Measurements from ENCODE around the gene NECAB3. TPM values are rescaled to one million over a fixed set of nuclear protein-coding genes. Genes with fewer than 3 reads are reported as not detected.

The NECAB3 gene
- total and polyA plus RNA-seq, 2 donors (not counting 1 experiment from before 2014, with no cell fraction given): 8.5 to 11.8 TPM

DNA sequence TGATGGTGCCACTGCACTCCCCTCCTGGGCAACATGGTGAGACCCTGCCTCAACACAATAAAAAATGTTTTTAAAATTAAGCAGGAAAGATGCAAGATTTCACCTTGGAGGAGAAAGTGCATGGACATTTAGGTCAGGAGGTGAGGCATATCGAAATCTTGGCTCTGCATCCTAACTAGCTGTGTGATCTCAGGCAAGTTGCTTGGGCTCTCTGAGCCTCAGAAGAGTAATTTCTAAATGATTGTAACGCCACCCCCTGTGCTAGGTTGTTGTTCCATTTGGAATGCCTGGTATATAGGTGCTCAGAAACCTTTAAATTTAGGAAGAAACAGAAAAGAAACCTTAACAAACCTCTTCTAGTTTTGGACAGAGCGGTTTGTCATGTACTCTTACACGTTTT lies 48.0 kb downstream of the NECAB3 start:
- Histone ChIP-seq H3K27ac (ENCODE audit: low read length in 2 of 2) (no peak overlapping the region), H3K9ac (ENCODE audit: low read length) (no peak overlapping the region), H3K9me3 (ENCODE audit: control extremely low read depth in 1 of 3, control insufficient read depth in 2 of 3, insufficient read depth in 1 of 3, low read length in 2 of 3) (peaks cover 0 to 4% (median 0%) of the 10 kb centered on the region in 3 donors), H3K36me3 (replicated peaks in 1 of 2; ENCODE audit: control extremely low read depth in 1 of 2, control insufficient read depth in 1 of 2, extremely low read depth in 1 of 2, insufficient read depth in 2 of 2, low read length in 1 of 2) (peaks cover 1 to 43% of the 10 kb centered on the region in 2 experiments), H3K4me3 (ENCODE audit: control extremely low read depth in 1 of 5, extremely low read depth in 1 of 5, insufficient read depth in 1 of 5, low read depth in 2 of 5, low read length in 4 of 5) (no peak overlapping the region), H2AFZ (ENCODE audit: insufficient read depth, low read depth, low read length, poor library complexity, severe bottlenecking) (no peak overlapping the region), H3K79me2 (ENCODE audit: control insufficient read depth, insufficient read depth, low read length) (peaks cover 3% of the 10 kb centered on the region), H3K4me2 (replicated peaks; ENCODE audit: low read depth, low read length, poor library complexity, severe bottlenecking) (no peak overlapping the region), H4K20me1 (ENCODE audit: control insufficient read depth, insufficient read depth, low read length, poor library complexity, severe bottlenecking) (no peaks in the 10 kb centered on the region), H3K4me1 (ENCODE audit: control insufficient read depth in 2 of 2, insufficient read depth in 2 of 2, low read length in 2 of 2) (peaks cover 7 to 8% of the 10 kb centered on the region in 2 donors), H3K27me3 (replicated peaks in 1 of 4; ENCODE audit: control extremely low read depth in 1 of 4, control insufficient read depth in 3 of 4, insufficient read depth in 4 of 4, low read length in 3 of 4) (no peaks in the 10 kb centered on the region)
- intact Hi-C loops (cut with micrococcal nuclease): no loop called here
- no peak for DNase-seq
- H3K27ac Mint-ChIP-seq: no peak overlapping the region
- no peak for TF ChIP-seq EZH2 (IDR thresholded peaks at IDR 0.05; ENCODE audit: borderline replicate concordance, insufficient read depth, low read depth, low read length, poor library complexity, severe bottlenecking)
- TF ChIP-seq, protein P1, sequence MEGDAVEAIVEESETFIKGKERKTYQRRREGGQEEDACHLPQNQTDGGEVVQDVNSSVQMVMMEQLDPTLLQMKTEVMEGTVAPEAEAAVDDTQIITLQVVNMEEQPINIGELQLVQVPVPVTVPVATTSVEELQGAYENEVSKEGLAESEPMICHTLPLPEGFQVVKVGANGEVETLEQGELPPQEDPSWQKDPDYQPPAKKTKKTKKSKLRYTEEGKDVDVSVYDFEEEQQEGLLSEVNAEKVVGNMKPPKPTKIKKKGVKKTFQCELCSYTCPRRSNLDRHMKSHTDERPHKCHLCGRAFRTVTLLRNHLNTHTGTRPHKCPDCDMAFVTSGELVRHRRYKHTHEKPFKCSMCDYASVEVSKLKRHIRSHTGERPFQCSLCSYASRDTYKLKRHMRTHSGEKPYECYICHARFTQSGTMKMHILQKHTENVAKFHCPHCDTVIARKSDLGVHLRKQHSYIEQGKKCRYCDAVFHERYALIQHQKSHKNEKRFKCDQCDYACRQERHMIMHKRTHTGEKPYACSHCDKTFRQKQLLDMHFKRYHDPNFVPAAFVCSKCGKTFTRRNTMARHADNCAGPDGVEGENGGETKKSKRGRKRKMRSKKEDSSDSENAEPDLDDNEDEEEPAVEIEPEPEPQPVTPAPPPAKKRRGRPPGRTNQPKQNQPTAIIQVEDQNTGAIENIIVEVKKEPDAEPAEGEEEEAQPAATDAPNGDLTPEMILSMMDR (IDR thresholded peaks at IDR 0.05): no peak
- no peaks in the 10 kb centered on the region for H3K27me3 Mint-ChIP-seq
- no peaks in the 10 kb centered on the region for H3K9me3 Mint-ChIP-seq (ENCODE audit: insufficient read depth)
- H3K4me3 Mint-ChIP-seq: no peak overlapping the region
- POLR2A ChIA-PET: no interaction called here
- CTCF ChIA-PET: interaction anchor here (1.2 kb wide), 1 partner anchor 42 kb away, joined by 4 read pairs; no protein-coding TSS in a partner anchor
- ATAC-seq (ENCODE audit: low read depth): no peak
- 97% methylated on average over 2 of the region's 4 CpGs for WGBS (ENCODE audit: insufficient coverage)
- H3K4me1 Mint-ChIP-seq: peaks cover 18% of the 10 kb centered on the region

- 50% methylated on average over 1 of the region's 3 CpGs for WGBS (ENCODE audit: insufficient coverage)
- no peak for DNase-seq
- Mint-ChIP-seq H3K4me3 (peak overlapping the region; percentile 3), H3K9me3 (ENCODE audit: insufficient read depth) (no peaks in the 10 kb centered on the region), H3K27me3 (no peaks in the 10 kb centered on the region), H3K27ac (peak overlapping the region; percentile 3), H3K4me1 (peaks cover 18% of the 10 kb centered on the region)
- ChIA-PET CTCF (interaction anchor here (0.7 kb wide), 1 partner anchor 167 kb away, joined by 4 read pairs; no protein-coding TSS in a partner anchor), POLR2A (interaction anchor here (0.7 kb wide), 1 partner anchor 1087 kb away, joined by 4 read pairs; no protein-coding TSS in a partner anchor)
- intact Hi-C loops (cut with micrococcal nuclease): no loop called here
- Histone ChIP-seq H2AFZ (ENCODE audit: insufficient read depth, low read depth, low read length, poor library complexity, severe bottlenecking) (no peak overlapping the region), H4K20me1 (ENCODE audit: control insufficient read depth, insufficient read depth, low read length, poor library complexity, severe bottlenecking) (no peaks in the 10 kb centered on the region), H3K4me1 (ENCODE audit: control insufficient read depth in 2 of 2, insufficient read depth in 2 of 2, low read length in 2 of 2) (peaks cover 7 to 8% of the 10 kb centered on the region in 2 donors), H3K9ac (ENCODE audit: low read length) (no peak overlapping the region), H3K27ac (ENCODE audit: low read length in 2 of 2) (peak overlapping the region; percentile 15 to 56), H3K9me3 (ENCODE audit: control extremely low read depth in 1 of 3, control insufficient read depth in 2 of 3, insufficient read depth in 1 of 3, low read length in 2 of 3) (peaks cover 0 to 4% (median 0%) of the 10 kb centered on the region in 3 donors), H3K36me3 (replicated peaks in 1 of 2; ENCODE audit: control extremely low read depth in 1 of 2, control insufficient read depth in 1 of 2, extremely low read depth in 1 of 2, insufficient read depth in 2 of 2, low read length in 1 of 2) (peaks cover 1 to 30% of the 10 kb centered on the region in 2 experiments), H3K79me2 (ENCODE audit: control insufficient read depth, insufficient read depth, low read length) (peaks cover 3% of the 10 kb centered on the region), H3K4me3 (ENCODE audit: control extremely low read depth in 1 of 5, extremely low read depth in 1 of 5, insufficient read depth in 1 of 5, low read depth in 2 of 5, low read length in 4 of 5) (no peak overlapping the region), H3K27me3 (replicated peaks in 1 of 4; ENCODE audit: control extremely low read depth in 1 of 4, control insufficient read depth in 3 of 4, insufficient read depth in 4 of 4, low read length in 3 of 4) (no peaks in the 10 kb centered on the region), H3K4me2 (replicated peaks; ENCODE audit: low read depth, low read length, poor library complexity, severe bottlenecking) (peak overlapping the region; percentile 27)
- TF ChIP-seq, protein P1 (IDR thresholded peaks at IDR 0.05): no peak
- TF ChIP-seq EZH2 (IDR thresholded peaks at IDR 0.05; ENCODE audit: borderline replicate concordance, insufficient read depth, low read depth, low read length, poor library complexity, severe bottlenecking): no peak
- ATAC-seq (ENCODE audit: low read depth): no peak
Observed at GRCh38 chr20:33624399-33624798, 49.8 kb downstream of the NECAB3 start.

Data from B cell (primary cell).